HTERT RPE-1 (cell line): ENCODE data around the gene RPN2.

Experiments
- in situ Hi-C: fragments of 300-500 bp; cut with MboI; formaldehyde crosslinking; loops from 4 replicates; pipeline ENCODE4 v1.14.3; 2020; ENCODE audit warnings: low sequenced_read_pairs

RPN2 gene

DNA sequence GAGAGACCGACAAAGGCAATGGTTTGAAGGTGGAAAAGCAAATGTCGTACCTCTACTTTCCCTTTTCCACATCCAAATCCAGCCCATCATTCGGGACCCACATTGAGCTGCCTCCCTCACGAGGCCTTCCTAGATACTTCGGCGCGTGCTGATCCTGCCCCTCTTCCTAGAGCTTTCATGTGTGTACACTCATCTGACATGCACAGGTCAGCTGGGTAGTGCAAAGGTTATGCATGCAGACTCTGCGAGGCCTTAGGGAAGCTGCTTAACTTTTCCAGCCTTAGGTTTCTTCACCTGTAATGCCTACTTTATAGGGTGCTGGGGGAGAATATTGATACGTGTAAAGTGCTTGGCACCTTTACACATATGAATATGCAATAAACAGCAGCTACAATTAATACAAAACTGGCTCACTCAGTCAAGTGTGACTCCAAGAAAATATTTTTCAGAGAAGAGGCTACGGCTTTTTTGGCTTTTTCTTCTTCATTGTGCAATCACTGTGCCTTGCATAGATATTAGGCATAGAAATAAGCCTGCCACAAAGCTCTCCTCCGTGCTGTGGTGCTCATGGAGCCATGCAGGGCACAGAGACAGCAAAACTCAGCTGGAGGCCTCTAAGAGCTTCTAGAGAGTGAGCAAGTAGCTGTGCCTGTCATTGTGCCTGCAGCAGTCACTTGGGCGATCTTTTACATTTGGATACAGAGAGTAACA, 106.7 kb downstream of the RPN2 start:
- in situ Hi-C loops, result no loop called here

DNA sequence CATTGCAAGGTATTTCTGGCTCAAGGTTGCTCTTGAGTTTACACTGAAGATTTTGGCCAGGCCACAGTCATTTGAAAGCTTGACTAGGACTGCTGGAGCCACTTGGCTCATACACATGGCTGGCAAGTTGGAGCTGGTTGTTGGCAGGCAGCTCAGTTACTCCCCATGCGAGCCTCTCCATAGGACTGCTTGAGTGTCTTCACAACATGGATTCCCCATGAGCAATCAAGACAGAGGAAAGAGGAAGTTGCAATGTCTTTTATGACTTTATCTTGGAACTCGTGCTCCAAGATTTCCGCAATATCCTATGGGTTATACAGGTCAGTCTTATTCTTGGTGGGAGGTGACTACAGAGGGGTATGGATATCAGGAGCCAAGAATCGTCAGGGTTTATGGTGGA, 109.0 kb downstream of the RPN2 start:
- in situ Hi-C loops, result no loop called here

DNA sequence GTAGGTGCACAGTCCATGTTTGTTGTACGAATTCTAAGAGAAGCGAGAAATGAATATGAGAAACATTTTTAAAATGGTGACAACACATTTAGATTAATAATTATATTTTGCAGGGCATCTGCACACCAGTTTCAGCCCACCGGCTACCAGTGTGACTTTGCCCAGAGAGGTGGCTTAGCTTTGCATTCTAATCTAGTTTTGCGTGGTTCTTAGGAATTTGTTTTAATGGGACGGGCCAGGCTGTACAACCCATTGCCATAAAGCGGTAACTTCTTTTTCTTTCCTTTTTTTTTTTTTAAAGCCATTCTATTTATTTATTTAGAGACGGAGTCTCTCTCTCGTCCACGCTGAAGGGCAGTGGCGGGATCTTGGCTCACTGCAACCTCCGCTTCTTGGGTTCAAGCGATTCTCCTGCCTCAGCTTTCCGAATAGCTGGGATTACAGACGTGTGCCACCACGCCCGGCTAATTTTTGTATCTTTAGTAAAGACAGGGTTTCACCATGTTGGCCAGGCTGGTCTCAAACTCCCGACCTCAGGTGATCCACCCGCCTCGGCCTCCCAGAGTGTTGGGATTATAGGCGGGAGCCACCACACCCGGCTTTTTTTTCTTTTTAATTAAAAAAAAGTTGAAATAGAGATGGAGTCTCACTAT, 111.2 kb downstream of the RPN2 start:
- in situ Hi-C loops, result no loop called here
